ENCODE measurements around the gene CRABP2. TPM values are rescaled to one million over a fixed set of nuclear protein-coding genes. Genes with fewer than 3 reads are reported as not detected.

The CRABP2 gene
- total RNA-seq, 4 donors from 2014 or later = 2.4 to 16.5 (median 4.0) TPM

DNA sequence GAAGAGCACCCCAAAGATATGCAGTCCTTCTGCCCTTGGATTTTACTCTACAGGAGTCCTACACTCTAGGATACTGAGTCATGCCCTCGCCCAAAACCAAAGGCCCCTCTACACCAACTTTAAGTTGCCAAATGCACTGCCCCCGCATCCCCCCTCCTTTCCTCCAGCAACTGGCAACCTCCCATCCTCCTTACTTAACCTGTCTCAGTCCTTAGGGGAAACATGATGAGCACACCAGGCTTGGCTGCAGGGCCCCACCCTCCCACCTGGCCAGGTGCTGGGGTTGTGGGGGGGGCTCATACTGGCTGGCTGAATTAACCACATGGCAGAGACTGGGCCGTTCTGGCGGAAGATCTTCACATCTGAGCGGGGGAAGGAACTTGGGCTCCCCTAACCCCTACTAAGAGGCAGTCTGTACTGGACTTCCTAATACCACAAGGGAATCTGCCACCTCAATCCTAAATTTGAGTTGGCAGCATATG lies 44.8 kb upstream of the CRABP2 start:
- TF ChIP-seq, protein P1, sequence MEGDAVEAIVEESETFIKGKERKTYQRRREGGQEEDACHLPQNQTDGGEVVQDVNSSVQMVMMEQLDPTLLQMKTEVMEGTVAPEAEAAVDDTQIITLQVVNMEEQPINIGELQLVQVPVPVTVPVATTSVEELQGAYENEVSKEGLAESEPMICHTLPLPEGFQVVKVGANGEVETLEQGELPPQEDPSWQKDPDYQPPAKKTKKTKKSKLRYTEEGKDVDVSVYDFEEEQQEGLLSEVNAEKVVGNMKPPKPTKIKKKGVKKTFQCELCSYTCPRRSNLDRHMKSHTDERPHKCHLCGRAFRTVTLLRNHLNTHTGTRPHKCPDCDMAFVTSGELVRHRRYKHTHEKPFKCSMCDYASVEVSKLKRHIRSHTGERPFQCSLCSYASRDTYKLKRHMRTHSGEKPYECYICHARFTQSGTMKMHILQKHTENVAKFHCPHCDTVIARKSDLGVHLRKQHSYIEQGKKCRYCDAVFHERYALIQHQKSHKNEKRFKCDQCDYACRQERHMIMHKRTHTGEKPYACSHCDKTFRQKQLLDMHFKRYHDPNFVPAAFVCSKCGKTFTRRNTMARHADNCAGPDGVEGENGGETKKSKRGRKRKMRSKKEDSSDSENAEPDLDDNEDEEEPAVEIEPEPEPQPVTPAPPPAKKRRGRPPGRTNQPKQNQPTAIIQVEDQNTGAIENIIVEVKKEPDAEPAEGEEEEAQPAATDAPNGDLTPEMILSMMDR (IDR thresholded peaks at IDR 0.05; ENCODE audit: low read depth) = no peak

DNA sequence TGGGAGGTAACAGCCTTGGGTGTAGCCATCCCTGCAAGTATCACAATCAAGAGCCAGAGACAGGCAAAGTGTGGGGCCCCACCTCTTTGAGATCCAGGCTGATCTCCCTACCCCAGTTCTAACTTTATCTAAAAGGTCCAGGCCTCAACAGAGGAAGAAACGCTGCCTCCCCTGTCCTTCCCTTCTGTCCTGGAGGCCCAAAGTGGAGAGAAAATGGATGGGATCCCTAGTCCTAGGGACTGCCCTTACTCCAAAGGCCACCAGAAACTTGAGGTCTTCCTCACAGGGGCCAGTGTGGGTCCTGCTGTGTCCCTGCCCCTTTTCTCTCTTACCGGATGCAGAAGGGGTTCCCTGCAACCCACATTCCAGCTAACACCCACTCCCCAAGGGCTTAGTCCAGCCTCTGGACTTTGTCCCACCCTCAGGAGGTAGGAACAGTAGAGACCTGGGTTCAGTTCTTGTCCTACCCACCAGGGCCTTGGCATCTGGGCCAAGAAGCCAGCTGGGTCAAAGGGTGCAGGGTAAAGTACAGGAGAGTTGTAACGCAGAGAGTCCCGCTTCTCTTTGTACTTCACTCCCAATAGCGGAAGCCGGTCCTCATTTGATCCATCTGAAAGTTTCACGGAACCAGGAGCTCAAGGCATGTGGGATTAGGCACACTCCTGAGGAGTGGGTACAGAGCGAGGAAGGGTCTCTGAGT lies 44.2 kb upstream of the CRABP2 start:
- TF ChIP-seq, protein P1 (IDR thresholded peaks at IDR 0.05; ENCODE audit: low read depth) = no peak

DNA sequence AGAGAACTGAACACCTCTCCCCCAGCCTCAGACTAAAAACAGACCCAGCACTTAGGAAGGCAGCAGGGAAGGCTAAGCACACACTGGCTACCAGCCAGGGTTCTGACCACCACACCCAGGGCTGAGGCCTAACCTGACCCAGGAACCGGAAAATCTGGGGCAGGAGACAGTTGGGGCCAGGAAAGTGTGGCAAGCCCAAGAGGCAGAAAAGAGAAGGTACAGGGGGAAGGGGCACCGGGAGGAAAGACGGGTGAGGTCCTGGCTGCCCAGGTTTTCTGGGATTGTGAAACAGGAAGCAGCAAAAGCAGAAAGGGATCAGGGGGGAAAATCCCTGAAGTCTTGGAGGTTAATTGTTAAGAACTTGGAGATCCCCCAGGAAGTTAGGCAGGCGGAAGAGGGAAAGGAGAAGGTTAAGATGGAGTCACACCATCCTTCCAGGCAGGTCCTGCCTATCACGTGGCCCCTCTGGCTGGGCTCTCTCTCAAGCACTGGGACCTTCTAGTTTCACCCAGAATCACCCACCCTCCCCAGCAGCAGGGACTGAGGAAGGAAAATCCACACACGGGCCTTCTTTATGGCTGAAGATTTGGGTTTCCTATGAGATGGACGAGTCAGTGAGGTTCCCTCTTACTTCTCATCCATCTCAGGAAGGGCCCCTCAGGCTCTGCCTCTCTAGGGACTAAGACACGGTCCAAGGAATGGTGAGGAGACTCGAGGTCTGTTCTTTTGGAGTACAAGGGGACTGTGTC lies 43.5 kb upstream of the CRABP2 start:
- TF ChIP-seq, protein P1 (IDR thresholded peaks at IDR 0.05; ENCODE audit: low read depth) = no peak

DNA sequence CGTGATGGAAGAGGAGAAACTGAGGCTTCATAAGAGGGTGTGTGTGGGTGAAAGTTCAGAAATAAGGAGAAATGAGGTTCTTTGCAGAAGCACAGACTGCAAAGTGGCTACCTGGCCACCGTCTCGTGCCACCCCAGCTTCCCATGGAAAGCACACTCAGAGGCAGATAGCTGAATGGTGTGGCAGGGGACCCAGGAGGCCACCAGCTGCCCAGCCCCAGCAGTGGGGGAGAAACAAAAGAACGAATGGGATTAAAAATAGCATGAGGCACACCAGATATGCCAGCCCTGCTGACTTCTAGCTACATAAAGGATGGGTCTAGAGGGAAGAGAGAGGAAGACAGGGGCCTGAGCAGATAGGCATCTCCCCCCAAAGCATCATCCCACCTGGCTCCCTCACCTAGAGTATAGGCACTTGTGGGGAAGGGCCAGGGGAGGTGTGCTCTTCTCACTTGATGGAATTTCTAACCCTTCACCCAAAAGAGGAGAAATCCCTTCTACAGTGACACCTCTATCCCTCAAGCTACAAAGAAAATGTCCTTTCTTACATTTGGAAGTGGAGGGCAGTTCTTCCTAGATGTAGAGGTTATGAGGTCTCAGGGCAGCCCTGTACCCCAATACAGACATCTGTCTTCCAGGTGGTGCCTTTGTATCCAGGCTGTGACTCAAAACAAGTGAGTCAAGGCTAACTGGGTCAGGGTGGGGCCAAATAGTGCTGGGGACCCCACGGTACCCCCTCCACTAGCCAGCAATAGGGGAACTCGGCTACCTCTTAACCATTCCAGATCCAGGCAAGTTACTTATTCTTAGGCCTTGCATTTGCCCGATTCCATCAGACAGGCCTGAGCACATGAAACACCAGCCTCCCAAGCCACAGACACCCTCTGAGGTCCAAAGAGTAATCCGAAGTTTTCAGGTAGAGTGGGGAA lies 42.6 kb upstream of the CRABP2 start:
- TF ChIP-seq, protein P1 (IDR thresholded peaks at IDR 0.05; ENCODE audit: low read depth) = no peak

DNA sequence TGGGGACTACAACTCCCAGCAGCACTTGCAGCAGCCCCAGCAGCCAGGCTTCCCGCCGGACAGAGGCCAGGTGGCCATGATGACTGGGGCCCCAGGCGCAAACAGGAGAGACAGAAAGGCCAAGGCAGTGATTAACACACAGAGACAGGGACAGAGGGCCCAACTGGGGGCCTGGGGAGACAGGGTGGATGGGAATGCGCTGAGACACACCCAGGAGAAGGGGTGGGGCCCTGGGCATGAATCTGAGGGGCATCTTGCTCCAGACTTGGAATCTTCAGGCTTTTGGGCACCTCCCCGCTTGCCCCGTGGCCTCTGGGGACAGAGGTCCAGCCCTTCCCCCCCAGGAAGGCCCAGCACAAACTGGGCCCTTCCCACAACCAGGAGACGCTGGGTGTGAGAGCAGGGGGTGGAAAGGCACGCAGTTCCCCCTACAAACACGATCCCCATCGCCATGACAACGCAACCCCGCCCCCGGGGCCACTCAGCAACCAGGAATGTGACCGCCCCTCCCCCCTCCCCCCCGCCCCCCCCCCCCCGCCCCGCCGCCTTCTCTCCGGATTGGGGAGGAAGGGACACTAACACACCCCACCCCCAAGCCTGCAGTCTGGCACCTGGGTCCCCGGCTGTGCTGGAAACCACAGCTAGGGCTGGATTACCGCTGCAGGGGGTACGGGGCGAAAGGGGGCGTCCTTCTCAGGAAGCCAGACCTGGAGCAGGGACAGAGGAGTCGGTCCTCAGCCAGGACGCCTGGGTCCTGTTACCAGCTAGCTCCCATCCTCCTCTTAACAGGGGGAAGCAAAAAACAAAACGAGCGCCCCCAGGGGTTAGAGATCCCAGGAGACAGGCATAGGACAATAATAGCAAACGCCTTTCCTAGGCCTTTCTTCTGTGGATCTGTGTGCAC lies 41.6 kb upstream of the CRABP2 start:
- TF ChIP-seq, protein P1 (IDR thresholded peaks at IDR 0.05; ENCODE audit: low read depth) = no peak

DNA sequence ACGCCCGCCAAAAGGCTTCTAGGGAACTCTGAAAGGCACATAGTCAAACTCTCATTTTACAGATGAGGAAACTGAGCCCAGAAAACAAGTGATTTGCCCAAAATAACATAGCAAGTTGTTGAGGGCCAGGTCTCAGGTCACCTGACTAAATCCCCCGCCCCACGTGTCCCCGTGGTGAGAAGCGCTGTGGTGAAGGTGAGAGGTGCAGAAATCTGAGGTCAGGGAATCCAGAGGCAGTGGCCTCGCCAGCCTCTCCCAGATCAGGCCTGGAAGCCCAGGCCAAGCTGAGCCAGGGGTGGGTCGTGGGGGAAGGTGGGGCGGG lies 41.0 kb upstream of the CRABP2 start:
- TF ChIP-seq, protein P1 (IDR thresholded peaks at IDR 0.05; ENCODE audit: low read depth) = no peak

Measured in subcutaneous adipose tissue (tissue), 4 donors.